ENCODE measurements around the gene MYO9B.

Gene MYO9B

GRCh38 chr19:17063428-17063827 is 12.1 kb upstream of the MYO9B start:
- no peak for DNase-seq

GRCh38 chr19:17069193-17069592 is 6.4 kb upstream of the MYO9B start:
- no peak for DNase-seq

GRCh38 chr19:17070421-17070820 is 5.2 kb upstream of the MYO9B start:
- DNase-seq, result no peak

- no peak for DNase-seq
Measured at GRCh38 chr19:17070912-17071311, 4.7 kb upstream of the MYO9B start.

- peak; percentile 64 for DNase-seq
Measured at GRCh38 chr19:17073869-17074633, 1.5 kb upstream of the MYO9B start.

- no peak for DNase-seq
Measured at GRCh38 chr19:17074634-17075034, 943 bp upstream of the MYO9B start.

GRCh38 chr19:17075864-17076542 is 426 bp downstream of the MYO9B start:
- DNase-seq, result peak; percentile 61

- DNase-seq, result peak; percentile 47
Measured at GRCh38 chr19:17076543-17076991, 990 bp downstream of the MYO9B start.

- no peak for DNase-seq
Measured at GRCh38 chr19:17077447-17078028, 2.0 kb downstream of the MYO9B start.

GRCh38 chr19:17078036-17078919 is 2.7 kb downstream of the MYO9B start:
- DNase-seq, result no peak

- no peak for DNase-seq
Measured at GRCh38 chr19:17078920-17079709, 3.5 kb downstream of the MYO9B start.

- DNase-seq, result no peak
Measured at GRCh38 chr19:17079710-17080439, 4.3 kb downstream of the MYO9B start.

GRCh38 chr19:17080440-17080801 is 4.8 kb downstream of the MYO9B start:
- no peak for DNase-seq

GRCh38 chr19:17081672-17082630 is 6.4 kb downstream of the MYO9B start:
- no peak for DNase-seq

GRCh38 chr19:17086120-17086519 is 10.5 kb downstream of the MYO9B start:
- no peak for DNase-seq

- DNase-seq, result no peak
Measured at GRCh38 chr19:17086834-17087233, 11.3 kb downstream of the MYO9B start.

GRCh38 chr19:17088552-17088951 is 13.0 kb downstream of the MYO9B start:
- no peak for DNase-seq

- peak; percentile 45 for DNase-seq
Measured at GRCh38 chr19:17090583-17090982, 15.0 kb downstream of the MYO9B start.

GRCh38 chr19:17091758-17092333 is 16.3 kb downstream of the MYO9B start:
- peak; percentile 88 for DNase-seq

GRCh38 chr19:17092696-17093095 is 17.1 kb downstream of the MYO9B start:
- DNase-seq, result no peak
